Stimulated activated CD4-positive, alpha-beta T cell treated with anti-CD3 and anti-CD28 coated beads, Interleukin-1b, Interleukin-23, amount 100 ng/mL, for 24 hours (primary cell): ENCODE results near the gene AXIN1.
"Not testable (repeated sequence)": the region's sequence is repeated elsewhere in the genome, so short reads cannot be mapped to it uniquely, and the experiment has no call there.

Experiments
- DNase-seq, 4 experiments: peaks; one replicate each; pipeline ENCODE4 v3.0.0-alpha.2; 2020; ENCODE audit warnings: low read depth in 4 of 4, low spot score in 1 of 4

The AXIN1 gene

DNA sequence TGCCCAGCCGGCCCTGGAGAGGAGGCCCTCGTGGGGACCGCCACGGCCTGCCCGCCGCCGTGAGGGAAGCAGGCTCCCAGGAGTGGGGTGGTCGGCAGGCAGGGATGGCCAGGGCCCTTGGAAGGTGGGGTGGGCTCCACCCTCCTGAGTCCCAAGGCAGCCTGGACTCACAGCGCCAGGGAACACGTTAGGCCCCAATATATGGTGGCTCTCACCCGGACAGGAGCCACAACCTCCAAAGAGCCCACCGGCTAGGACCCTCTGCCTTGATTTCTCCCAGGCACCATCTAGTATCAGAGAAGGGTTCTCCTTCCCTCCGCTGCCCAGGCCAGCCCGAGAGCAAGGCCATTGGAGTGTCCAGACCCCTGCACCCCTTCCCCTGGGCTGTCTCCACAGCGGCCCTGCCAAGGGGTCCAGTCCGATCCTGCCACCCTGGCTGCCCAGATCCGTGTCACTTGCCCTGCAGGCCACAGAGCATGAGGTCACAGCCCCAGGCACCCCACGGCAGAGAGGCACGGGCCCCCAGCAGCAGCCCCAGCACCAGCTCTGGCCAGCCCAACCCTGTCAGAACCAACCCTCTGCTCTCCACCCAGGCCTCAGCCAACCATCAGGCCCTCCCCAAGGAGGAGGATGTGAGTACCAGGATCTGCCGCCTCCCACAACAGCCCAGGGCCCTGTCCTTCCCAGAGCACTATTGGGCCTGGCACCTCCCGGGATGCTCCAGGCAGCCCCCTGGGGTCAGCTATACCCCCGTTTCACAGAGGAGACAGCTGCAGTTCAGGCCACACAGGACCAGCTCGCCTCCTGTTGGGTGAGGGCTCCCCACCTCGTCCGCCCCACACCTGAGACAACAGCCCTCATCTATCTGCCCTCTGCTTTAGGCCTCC lies 1.1 kb upstream of the AXIN1 start:
- no peak for DNase-seq

DNA sequence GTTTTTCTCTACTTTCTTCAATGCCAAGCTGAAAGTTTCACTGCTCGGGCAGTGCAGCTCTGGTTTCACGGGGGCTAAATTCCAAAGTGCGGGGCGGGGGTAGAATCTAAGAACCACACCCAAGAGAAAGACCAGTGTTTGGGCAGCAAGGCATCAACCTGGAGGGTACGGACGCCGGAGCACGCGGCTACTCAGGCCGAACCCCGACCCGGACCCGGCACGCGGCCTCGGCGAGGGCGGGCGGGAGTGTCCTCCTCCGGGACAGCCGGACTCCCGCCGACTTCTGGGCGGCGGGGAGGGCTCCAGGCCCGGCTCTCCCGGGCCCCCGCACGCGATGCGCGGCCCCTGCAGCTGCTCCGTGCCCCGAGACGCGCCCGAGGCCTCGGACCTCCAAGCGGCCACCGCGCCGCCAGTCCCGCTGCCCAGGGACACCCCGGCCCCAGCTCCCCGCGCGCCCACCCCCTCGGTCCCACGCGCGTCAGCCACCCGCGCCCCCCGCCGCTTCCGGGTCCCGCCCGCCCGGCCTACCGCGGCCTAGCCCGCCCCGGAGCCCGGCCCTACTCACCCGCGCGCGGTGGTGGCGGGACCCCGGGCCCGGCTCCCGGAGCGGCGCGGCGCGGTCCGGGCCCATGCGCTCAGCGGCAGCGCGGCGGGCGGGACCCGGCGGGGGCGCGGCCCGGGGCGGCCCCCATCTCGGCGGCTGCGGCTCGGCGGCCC lies 561 bp downstream of the AXIN1 start:
- no peak for DNase-seq

DNA sequence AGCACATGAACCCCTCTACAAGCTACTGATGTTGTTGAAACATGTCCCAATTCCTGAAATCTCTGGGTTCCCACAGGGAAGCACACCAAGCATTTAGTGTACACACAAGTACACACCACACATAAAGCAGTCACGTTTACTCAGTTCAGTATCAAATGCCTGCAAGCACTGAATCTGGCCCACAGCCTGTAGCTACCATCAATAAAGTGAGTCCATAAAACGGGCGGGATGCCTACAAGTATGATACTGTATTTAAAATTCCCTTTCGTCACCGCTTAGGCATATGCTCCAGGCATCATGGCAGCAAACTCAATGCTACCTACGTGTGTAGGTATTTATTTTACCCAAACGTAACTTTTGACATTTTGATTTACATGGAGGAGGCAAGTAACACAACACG lies 2.3 kb downstream of the AXIN1 start:
- DNase-seq: no peak

DNA sequence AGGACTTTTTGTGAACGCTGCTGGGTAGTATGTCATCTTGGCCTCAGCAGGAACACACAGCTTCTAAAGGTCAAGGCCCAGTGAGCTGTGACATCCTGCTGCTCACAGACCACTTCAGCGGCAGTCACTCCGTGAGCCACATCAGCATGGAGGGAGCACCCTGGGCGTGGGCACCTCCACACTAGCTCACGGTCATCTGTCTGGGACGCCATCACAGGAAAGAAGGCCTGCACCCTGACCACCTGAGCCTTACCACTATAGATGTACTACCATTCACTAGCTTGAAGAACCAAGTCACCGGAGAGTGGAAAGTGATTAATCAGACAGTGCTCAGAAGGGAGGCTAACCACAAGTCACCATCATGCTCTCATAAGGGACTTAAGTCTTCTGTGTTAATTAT lies 3.3 kb downstream of the AXIN1 start:
- DNase-seq: no peak

DNA sequence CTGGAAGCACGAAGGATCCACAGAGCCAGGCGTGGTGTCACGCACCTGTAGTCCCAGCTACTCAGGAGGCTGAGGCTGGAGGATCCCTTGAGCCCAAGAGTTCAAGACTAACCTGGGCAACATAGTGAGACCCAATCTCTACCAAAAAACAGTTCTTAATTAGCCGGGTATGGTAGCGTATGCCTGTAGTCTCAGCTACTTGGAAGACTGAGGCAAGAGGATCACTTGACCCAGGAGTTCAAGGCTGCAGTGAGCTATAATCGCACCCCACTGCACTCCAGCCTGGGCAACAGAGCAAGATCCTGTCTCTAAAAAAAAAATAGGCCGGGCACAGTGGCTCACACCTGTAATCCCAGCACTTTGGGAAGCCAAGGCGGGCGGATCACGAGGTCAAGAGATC lies 4.0 kb downstream of the AXIN1 start:
- not testable (repeated sequence) for DNase-seq

DNA sequence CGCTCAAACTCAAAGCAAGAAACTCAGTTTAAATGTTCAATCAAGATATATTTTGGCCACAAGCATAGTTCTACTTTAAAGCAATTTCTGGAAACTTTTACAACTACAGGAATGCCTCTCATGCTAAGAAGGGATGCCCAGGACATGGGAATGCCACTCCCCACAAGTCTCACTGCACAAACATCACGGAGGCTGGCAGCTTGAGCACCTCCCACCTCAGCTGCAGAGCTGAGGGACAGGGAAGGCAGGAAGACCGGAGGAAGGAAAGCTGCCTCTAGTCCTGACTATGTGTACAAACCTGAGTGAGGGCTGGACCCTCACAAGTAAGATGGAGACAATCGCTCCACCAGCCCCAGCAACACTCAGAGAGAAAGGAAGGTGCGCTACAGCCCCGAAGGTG lies 5.3 kb downstream of the AXIN1 start:
- DNase-seq: no peak

DNA sequence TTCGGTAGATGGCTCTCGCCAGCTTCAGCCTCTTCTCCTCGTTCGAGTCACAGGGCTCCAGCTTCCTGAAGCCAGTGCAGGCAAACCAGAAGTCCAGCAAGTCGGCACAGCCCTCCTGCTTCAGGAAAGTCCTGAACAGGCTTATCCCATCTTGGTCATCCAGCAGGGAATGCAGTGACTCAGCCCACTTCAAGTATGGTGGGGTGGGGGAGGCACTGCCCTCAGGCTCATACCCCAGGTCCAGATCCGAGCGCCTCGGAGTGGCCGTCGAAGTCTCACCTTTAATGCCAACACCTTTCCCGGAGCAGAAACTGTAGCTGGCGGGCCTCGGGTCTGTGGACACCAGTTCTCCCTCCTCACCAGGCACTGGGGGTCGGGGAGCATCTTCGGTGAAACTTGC lies 5.9 kb downstream of the AXIN1 start:
- no peak for DNase-seq

DNA sequence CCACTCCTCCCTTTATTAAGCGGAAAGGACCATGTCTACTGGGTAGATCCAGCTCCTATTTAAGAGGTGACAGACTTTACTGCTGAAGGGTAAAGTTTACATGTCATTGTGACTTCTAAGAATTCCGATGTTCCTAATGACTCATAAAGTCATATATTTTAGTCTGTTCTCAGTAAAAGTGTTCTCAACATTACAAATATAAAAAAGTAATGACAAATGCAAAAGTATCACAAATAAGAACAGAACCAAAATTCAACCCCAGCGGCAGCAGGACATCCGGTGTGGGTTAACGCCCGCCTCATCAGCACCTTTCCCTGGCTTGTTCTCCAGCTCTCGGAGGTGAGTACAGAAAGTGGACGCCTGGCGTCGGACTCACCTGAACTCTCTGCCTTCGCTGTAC lies 6.8 kb downstream of the AXIN1 start:
- DNase-seq: no peak

DNA sequence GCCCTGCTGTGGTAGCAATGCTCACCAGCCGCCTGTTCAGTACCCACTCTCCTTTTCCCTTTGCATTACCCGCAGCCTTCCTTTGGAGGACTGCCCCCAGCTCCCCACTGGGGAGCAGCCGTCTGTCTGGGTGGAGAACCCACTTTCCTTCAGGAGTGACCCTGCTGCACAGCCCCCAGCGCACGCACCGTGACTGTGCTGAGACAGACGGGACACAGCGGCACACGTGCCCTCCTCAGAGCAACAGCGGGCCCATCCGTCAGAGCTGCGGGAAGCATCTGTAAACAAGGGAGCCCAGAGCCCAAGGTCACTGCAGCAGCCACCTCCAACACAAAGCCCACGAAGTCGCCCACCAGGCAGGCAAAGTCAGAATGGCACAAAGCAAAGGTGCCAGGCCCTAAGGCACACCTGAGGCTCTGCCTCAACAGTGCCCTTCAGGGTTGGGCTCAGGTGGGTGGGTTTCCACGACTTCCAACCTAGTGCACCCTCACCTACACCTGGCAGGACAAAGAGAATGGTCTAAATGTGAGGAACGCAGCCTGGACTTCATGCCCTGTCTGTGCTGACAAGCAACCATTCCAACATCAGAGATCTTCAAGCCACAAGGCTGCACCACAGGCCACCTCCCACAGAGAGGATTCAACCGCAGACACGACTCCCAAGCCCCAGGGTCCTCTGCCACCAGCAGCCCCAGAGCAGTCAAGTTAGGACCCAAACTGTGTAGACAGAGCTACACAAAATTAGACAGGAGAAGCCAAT lies 9.9 kb downstream of the AXIN1 start:
- no peak for DNase-seq

DNA sequence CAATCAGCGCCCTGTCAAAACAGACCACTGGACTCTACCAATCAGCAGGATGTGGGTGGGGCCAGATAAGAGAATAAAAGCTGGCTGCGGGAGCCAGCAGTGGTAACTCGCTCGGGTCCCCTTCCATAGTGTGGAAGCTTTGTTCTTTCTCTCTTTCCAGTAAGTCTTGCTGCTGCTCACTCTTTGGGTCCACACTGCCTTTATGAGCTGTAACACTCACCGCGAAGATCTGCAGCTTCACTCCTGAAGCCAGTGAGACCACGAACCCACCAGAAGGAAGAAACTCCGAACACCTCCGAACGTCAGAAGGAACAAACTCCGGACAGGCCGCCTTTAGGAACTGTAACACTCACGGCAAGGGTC lies 10.6 kb downstream of the AXIN1 start:
- DNase-seq: not testable (repeated sequence)

DNA sequence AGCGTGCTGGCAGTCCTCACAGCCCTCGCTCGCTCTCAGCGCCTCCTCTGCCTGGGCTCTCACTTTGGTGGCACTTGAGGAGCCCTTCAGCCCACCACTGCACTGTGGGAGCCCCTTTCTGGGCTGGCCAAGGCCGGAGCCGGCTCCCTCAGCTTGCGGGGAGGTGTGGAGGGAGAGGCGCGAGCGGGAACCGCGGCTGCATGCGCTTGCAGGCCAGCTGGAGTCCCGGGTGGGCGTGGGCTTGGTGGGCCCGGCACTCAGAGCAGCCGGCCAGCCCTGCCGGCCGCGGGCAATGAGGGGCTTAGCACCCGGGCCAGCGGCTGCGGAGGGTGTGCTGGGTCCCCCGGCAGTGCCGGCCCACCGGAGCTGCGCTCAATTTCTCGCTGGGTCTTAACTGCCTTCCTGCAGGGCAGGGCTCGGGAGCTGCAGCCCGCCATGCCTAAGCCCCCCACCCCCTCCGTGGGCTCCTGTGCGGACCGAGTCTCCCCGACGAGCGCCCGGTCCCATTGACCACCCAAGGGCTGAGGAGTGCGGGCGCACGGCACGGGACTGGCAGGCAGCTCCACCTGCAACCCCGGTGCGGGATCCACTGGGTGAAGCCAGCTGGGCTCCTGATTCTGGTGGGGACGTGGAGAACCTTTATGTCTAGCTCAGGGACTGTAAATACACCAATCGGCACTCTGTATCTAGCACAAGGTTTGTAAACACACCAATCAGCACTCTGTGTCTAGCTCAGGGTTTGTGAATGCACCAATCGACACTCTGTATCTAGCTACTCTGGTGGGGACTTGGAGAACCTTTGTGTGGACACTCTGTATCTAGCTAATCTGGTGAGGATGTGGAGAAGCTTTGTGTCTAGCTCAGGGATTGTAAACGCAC lies 11.2 kb downstream of the AXIN1 start:
- not testable (repeated sequence) for DNase-seq

DNA sequence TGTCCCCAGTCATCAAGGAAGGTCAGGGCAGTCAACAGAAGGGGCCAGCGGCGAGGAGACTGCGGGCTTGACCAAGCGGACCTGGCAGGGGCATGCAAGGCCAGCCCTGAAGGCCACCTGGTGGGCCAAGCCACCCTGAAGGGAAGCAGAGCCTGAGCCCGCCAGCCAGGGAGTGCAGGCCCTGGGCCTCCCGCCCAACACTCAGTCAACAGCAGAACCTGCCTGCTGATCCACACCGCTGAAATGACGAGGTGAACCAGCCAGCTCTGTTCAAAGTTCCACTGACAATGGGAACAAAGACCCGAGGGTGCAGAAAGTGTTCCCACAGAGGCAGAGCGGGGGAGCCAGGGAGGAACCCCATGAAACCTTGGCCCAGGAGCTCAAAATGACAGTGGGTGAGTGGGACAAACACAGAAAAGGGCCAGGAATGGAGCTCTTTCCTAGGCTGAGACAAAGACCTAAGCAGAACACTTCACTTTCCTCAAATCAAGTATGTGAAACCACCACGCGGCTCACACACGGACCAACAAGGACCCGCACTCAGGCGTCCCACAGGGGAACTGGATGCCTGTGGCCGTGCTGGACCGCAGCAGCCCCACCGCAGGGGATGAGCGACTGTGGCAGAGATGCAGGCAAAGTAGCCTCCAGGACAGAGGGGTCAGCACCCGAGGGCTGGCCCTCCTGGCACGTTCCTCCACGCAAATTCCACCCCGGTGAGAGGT lies 12.0 kb downstream of the AXIN1 start:
- no peak for DNase-seq

DNA sequence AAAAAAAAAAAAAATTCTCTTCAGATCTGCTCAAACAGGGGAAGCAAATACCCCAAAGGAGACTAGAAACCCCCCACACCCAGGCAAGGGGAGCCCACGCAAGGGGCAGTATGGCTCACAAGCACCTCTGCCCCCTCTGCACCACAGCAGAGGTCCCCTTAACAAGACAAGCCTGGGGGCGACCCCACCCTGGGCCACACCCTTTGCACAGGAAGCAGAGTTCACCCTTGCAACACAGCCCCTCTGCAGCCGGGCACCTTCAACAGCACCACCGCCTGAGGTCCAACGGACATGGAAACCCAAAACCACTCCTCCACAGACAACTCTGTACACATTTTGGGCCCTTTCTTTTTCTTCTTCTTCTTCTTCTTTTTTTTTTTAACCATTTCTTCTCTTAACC lies 12.8 kb downstream of the AXIN1 start:
- DNase-seq: no peak

DNA sequence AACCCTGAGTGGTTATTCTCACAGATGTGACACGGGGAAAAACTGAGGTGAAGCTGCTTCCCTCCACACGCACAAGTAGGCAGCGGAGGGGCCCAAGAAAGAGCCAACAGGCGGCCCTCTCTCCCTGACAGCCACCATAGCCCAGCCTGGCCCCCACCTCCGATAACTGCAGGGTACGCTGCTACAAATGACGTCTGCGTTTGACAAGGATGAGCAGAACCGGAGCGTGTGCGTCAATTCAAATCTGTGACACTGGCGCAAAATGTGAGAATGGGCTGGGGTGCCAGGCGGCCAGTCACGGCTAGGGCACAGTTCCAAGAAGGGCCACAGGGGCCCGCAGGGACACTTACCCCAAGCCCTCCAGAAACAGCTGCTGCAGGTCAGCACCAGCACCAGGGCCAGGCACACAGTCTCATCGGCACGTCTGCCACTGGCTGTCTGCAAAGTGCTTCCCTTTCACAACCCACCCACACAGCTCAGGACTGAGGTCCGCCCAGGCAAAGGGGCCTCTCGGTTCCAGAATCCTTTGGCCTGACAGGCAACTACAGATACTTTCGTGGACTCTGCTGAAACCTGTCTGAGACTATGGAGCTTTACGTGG lies 14.4 kb downstream of the AXIN1 start:
- no peak for DNase-seq

DNA sequence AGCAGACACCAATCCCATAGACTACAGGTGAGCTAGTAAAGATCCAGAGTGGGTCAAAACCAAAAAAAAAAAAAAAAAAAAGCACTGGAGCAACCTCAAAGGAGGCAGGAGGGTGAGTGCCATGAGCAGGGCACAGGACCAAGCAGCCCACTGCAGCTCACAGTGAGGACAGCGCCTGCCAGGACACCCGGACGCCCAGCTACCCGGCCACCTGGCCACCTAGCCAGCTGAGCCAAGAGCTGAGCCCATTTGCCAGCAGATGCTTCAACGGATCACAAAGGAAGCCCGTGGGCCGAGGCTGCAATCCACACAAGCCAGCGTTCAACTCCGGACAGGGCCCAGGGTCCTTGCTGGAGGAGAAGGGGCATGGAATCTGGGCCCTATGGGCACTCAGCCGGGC lies 15.1 kb downstream of the AXIN1 start:
- DNase-seq: no peak

DNA sequence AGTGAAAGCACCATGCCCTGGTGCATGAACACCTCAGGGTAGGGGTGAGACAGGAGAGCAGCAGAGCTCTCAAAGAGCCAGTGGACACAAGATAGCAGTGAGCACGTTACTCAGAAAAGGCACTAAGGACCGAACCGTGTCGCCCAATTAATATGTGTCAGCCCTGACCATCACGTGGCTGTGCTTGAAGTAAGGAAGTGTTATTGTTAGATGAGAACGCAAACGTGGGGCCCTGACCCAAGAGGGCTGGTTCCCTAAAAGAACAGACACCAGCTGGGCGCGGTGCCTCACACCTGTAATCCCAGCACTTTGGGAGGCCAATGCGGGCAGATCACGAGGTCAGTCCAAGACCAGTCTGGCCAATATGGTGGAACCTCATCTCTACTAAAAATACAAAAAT lies 16.3 kb downstream of the AXIN1 start:
- DNase-seq: no peak

DNA sequence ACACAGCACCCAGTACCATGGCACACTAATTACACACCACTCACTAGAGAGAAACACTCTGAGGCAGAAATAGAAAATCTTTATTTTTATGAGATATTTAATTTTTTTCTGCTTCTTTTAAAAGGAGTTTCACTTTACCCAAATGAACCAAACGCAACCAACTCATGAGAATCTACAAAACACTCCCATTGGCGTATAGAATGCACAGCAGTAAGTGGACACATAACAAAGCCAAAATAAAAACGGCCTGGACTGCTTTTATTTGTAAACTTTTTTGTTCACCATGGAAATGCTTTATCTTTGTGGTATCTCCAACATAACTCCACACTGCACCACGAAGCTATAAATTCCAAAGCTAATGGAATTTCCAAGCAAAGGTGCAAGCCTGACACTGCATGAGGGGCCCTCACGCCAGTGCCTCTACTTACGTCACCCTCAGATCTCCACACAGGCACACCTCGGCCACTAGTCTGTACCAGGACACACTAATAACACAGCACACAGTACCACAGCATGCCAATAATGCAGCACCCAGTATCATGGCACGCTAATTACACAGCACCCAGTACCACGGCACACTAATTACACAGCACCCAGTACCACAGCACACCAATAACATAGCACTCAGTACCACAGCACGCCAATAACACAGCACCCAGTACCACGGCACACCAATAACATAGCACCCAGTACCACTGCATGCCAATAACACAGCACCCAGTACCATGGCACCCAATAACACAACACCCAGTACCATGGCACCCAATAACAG lies 17.5 kb downstream of the AXIN1 start:
- not testable (repeated sequence) for DNase-seq

DNA sequence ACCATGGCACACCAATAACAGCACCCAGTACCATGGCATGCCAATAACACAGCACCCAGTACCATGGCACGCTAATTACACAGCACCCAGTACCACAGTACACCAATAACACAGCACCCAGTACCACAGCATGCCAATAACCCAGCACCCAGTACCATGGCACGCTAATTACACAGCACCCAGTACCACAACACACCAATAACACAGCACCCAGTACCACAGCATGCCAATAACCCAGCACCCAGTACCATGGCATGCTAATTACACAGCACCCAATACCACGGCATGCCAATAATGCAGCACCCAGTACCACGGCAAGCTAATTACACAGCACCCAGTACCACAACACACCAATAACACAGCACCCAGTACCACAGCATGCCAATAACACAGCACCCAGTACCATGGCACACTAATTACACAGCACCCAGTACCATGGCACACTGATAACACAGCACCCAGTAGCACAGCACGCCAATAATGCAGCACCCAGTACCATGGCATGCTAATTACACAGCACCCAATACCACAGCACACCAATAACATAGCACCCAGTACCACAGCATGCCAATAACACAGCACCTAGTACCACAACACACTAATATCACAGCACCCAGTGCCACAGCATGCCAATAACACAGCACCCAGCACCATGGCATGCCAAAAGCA lies 18.2 kb downstream of the AXIN1 start:
- not testable (repeated sequence) for DNase-seq
